ENCODE results near the gene ITPK1. TPM values are rescaled to one million over a fixed set of nuclear protein-coding genes. Genes with fewer than 3 reads are reported as not detected.

The ITPK1 gene
- total RNA-seq, 1 donor from 2014 or later = 43.0 TPM

GRCh38 chr14:93089521-93090269, 26.0 kb downstream of the ITPK1 start:
- ChIA-PET CTCF (no interaction called here), POLR2A (no interaction called here)
- ATAC-seq (ENCODE audit: low read depth) = no peak
- H3K27ac Mint-ChIP-seq = no peak overlapping the region
- H3K9me3 Mint-ChIP-seq = no peaks in the 10 kb centered on the region
- H3K27me3 Mint-ChIP-seq = no peaks in the 10 kb centered on the region
- H3K4me1 Mint-ChIP-seq = peaks cover 17% of the 10 kb centered on the region
- DNase-seq = no peak
- intact Hi-C loops (cut with micrococcal nuclease) = no loop called here
- TF ChIP-seq, protein P1, sequence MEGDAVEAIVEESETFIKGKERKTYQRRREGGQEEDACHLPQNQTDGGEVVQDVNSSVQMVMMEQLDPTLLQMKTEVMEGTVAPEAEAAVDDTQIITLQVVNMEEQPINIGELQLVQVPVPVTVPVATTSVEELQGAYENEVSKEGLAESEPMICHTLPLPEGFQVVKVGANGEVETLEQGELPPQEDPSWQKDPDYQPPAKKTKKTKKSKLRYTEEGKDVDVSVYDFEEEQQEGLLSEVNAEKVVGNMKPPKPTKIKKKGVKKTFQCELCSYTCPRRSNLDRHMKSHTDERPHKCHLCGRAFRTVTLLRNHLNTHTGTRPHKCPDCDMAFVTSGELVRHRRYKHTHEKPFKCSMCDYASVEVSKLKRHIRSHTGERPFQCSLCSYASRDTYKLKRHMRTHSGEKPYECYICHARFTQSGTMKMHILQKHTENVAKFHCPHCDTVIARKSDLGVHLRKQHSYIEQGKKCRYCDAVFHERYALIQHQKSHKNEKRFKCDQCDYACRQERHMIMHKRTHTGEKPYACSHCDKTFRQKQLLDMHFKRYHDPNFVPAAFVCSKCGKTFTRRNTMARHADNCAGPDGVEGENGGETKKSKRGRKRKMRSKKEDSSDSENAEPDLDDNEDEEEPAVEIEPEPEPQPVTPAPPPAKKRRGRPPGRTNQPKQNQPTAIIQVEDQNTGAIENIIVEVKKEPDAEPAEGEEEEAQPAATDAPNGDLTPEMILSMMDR (IDR thresholded peaks at IDR 0.05) = no peak
- no peak overlapping the region for H3K4me3 Mint-ChIP-seq
- H3K36me3 Mint-ChIP-seq (ENCODE audit: low read depth) = no peaks in the 10 kb centered on the region

DNA sequence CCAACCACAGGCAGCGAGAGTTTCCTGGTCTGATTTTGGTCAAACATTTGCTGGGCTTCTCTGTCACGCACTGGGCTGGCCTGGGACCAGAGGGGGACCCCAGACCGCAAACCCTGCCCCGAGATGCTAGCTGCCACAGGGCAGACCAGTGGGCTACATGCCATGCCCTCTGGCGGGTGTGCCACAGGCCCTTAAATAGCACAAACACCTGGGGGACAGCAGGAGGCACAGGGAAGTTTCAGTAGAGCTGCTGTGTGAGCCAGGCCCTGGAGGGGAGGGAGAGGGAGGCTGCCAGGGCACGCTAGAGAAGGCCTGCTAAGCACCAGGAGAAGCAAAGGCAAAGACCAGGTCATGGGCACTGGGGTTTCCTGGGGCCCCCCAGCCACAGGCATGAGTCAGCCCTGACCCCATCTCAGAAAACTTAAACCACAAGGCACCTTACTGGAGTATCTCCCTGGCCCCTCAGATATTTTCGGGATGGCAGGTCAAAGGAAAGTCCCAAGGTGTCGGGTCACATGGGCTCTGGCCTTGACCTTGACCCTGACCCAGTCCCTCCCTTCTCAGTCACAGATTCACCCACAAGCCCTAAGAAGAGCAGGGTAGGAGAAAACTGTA, 29.2 kb downstream of the ITPK1 start:
- no peak for ATAC-seq (ENCODE audit: low read depth)
- Mint-ChIP-seq H3K36me3 (ENCODE audit: low read depth) (no peaks in the 10 kb centered on the region), H3K4me1 (peaks cover 35% of the 10 kb centered on the region), H3K27me3 (no peaks in the 10 kb centered on the region), H3K27ac (no peak overlapping the region), H3K4me3 (no peak overlapping the region), H3K9me3 (no peaks in the 10 kb centered on the region)
- DNase-seq = no peak
- ChIA-PET POLR2A (no interaction called here), CTCF (no interaction called here)
- intact Hi-C loops (cut with micrococcal nuclease) = no loop called here
- TF ChIP-seq, protein P1 (IDR thresholded peaks at IDR 0.05) = no peak

- ATAC-seq (ENCODE audit: low read depth) (no peak), DNase-seq (no peak)
- Mint-ChIP-seq H3K9me3 (no peaks in the 10 kb centered on the region), H3K27me3 (no peaks in the 10 kb centered on the region), H3K4me3 (no peak overlapping the region), H3K4me1 (peaks cover 37% of the 10 kb centered on the region), H3K36me3 (ENCODE audit: low read depth) (no peaks in the 10 kb centered on the region), H3K27ac (no peak overlapping the region)
- ChIA-PET CTCF (no interaction called here), POLR2A (no interaction called here)
- intact Hi-C loops (cut with micrococcal nuclease) = no loop called here
- TF ChIP-seq, protein P1 (IDR thresholded peaks at IDR 0.05) = no peak
These were observed 29.8 kb downstream of the ITPK1 start for GRCh38 chr14:93085911-93086310.

DNA sequence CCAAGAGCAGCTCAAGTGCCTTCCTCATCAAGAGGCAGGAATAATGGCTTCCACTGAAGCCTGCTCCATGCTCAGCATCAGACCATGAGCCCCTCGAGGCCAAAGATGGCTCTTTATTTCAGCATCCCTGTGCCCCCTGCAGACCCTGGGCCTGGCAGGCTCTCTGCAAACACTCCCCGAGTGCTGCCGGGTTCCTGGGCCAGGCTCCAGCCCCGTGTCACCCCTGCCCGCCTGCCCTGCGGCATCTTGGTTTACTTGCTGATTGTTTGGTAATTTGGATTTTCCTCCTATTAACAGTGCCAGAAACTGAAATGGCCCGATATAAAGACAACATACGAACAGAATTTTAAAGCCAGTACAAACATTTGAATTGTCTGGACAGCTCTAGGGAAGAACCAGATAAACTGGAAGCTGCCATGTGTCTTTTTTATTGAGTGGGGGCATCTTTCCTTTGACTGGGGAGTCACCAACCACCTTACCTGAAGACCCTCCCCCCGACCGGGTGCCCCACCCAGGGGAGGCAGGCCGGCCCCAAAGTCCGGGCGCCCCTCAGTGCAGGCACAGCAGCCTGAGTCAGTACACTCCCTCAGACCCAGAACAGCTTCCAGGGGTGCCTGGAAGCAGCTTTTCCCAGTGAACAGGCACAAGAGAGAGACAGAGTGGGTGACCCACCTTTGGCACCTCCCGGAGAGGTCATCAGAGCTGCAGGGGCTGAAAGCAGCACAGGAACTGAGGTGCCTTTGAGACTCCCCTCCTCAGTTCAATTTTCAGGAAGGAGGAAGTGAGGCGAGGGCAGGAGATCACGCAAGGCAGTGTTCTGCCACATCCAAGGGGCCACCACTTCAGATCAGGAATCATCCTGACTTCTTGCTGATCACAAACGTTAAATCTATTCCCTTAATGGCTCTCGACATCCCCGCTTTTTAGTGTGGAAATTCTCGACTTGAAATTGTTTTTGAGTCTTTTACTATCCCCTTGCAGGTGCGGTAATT, 30.6 kb downstream of the ITPK1 start:
- DNase-seq (no peak), ATAC-seq (ENCODE audit: low read depth) (no peak)
- Mint-ChIP-seq H3K36me3 (ENCODE audit: low read depth) (no peaks in the 10 kb centered on the region), H3K27me3 (no peaks in the 10 kb centered on the region), H3K9me3 (no peaks in the 10 kb centered on the region), H3K27ac (no peak overlapping the region), H3K4me3 (no peak overlapping the region), H3K4me1 (peaks cover 32% of the 10 kb centered on the region)
- POLR2A ChIA-PET = no interaction called here
- intact Hi-C loops (cut with micrococcal nuclease) = no loop called here
- CTCF ChIA-PET = no interaction called here
- TF ChIP-seq, protein P1 (IDR thresholded peaks at IDR 0.05) = no peak

GRCh38 chr14:93084402-93084801, 31.3 kb downstream of the ITPK1 start:
- intact Hi-C loops (cut with micrococcal nuclease) = no loop called here
- Mint-ChIP-seq H3K27ac (no peak overlapping the region), H3K36me3 (ENCODE audit: low read depth) (no peaks in the 10 kb centered on the region), H3K9me3 (no peaks in the 10 kb centered on the region), H3K27me3 (no peaks in the 10 kb centered on the region), H3K4me1 (peaks cover 36% of the 10 kb centered on the region), H3K4me3 (no peak overlapping the region)
- ATAC-seq (ENCODE audit: low read depth) = no peak
- POLR2A ChIA-PET = no interaction called here
- TF ChIP-seq, protein P1 (IDR thresholded peaks at IDR 0.05) = no peak
- CTCF ChIA-PET = no interaction called here
- no peak for DNase-seq

Measured in activated B cell treated with CpG ODN at 0.5 μM for 24 hours (primary cell).